ENCODE results near the gene UBE2D2.

UBE2D2 gene

GRCh38 chr5:139671096-139671841 is 110.1 kb downstream of the UBE2D2 start:
- H3K4me3 Mint-ChIP-seq: peak overlapping the region; percentile 83
- H3K36me3 Mint-ChIP-seq: peaks cover 19% of the 10 kb centered on the region
- no peaks in the 10 kb centered on the region for H3K9me3 Mint-ChIP-seq
- peak overlapping the region; percentile 88 for H3K27ac Mint-ChIP-seq
- H3K4me1 Mint-ChIP-seq: peaks cover 90% of the 10 kb centered on the region
- H3K27me3 Mint-ChIP-seq: no peaks in the 10 kb centered on the region
- ATAC-seq: peak; percentile 13

- no peaks in the 10 kb centered on the region for H3K9me3 Mint-ChIP-seq
Observed at GRCh38 chr5:139675213-139675612, 114.1 kb downstream of the UBE2D2 start.

GRCh38 chr5:139675825-139676224 is 114.7 kb downstream of the UBE2D2 start:
- H3K4me3 Mint-ChIP-seq: no peak overlapping the region
- peaks cover 83% of the 10 kb centered on the region for H3K4me1 Mint-ChIP-seq
- H3K27ac Mint-ChIP-seq: peak overlapping the region; percentile 74
- peaks cover 29% of the 10 kb centered on the region for H3K36me3 Mint-ChIP-seq
- no peaks in the 10 kb centered on the region for H3K27me3 Mint-ChIP-seq
- no peak for ATAC-seq
- H3K9me3 Mint-ChIP-seq: no peaks in the 10 kb centered on the region

More at GRCh38 chr5:139675213-139675612, 114.1 kb downstream of the UBE2D2 start:
- Mint-ChIP-seq H3K27me3 (no peaks in the 10 kb centered on the region), H3K36me3 (peaks cover 26% of the 10 kb centered on the region), H3K27ac (peak overlapping the region; percentile 74), H3K4me1 (peaks cover 86% of the 10 kb centered on the region), H3K4me3 (no peak overlapping the region)
- ATAC-seq: no peak

- Mint-ChIP-seq H3K27me3 (no peaks in the 10 kb centered on the region), H3K36me3 (peaks cover 29% of the 10 kb centered on the region), H3K4me3 (no peak overlapping the region), H3K27ac (peak overlapping the region; percentile 92), H3K4me1 (peaks cover 77% of the 10 kb centered on the region), H3K9me3 (no peaks in the 10 kb centered on the region)
- ATAC-seq: no peak
Observed at GRCh38 chr5:139676406-139676805, 115.3 kb downstream of the UBE2D2 start.

- Mint-ChIP-seq H3K27me3 (no peaks in the 10 kb centered on the region), H3K4me1 (peaks cover 72% of the 10 kb centered on the region), H3K4me3 (no peak overlapping the region), H3K27ac (peak overlapping the region; percentile 92), H3K36me3 (peaks cover 35% of the 10 kb centered on the region), H3K9me3 (no peaks in the 10 kb centered on the region)
- peak; percentile 14 for ATAC-seq
Observed at GRCh38 chr5:139676951-139677735, 116.0 kb downstream of the UBE2D2 start.

Data from stimulated activated memory B cell treated with anti-CD40 and anti-IgM and Interleukin-4, amounts not matched to agents 10 μg/mL and 1 μg/mL and 100 μg/mL, for 72 hours (primary cell).